Stomach (tissue), 9 donors: ENCODE data around the gene IL4. TPM values are rescaled to one million over a fixed set of nuclear protein-coding genes. Genes with fewer than 3 reads are reported as not detected.

Source experiments
- DNase-seq, 2 donors: peaks; one replicate each; pipeline versions ENCODE4 v3.0.0 to v3.0.0-alpha.2; 2013 to 2019
- H3K27ac ChIP-seq, 5 donors: fragments of 200-600 bp in 4 of 5; sonication (generic) in 4 of 5; one replicate each; pipeline ENCODE4 v1.5.1; 2013 to 2019; ENCODE audit warnings: mild to moderate bottlenecking in 1 of 5, moderate library complexity in 1 of 5
- H3K27me3 ChIP-seq, 3 donors: fragments of 200-600 bp; sonication (generic); one replicate each; pipeline ENCODE4 v1.5.1; 2017 to 2019; ENCODE audit warnings: mixed run types in 1 of 3
- H3K36me3 ChIP-seq, 4 donors: fragments of 200-600 bp; sonication (generic); 1 replicate in 3 of 4; 2 replicates in 1 of 4; pipeline ENCODE4 v1.5.1; 2016 to 2019
- H3K4me1 ChIP-seq, 4 donors: fragments of 200-600 bp; sonication (generic); one replicate each; pipeline ENCODE4 v1.5.1; 2016 to 2019
- H3K4me3 ChIP-seq, 4 donors: fragments of 200-600 bp; sonication (generic) in 3 of 4; one replicate each; pipeline ENCODE4 v1.5.1; 2016 to 2019; ENCODE audit warnings: mild to moderate bottlenecking in 1 of 4
- H3K9me3 ChIP-seq, 4 donors: fragments of 200-600 bp; sonication (generic); one replicate each; pipeline ENCODE4 v1.5.1; 2016 to 2019
- EP300 ChIP-seq: sonication (generic); formaldehyde crosslinking; IDR thresholded peaks from one replicate; pipeline ENCODE4 v1.6.1; 2017; ENCODE audit warnings: antibody characterized with exemption
- POLR2A ChIP-seq, 4 donors: fragments of 450-650 bp; IDR thresholded peaks; one replicate each; pipeline ENCODE4 v1.6.1; 2016; ENCODE audit warnings: antibody characterized with exemption in 4 of 4, control low read depth in 2 of 4, mild to moderate bottlenecking in 1 of 4, moderate library complexity in 1 of 4
- POLR2AphosphoS5 ChIP-seq, 3 donors: sonication (generic); formaldehyde crosslinking; IDR thresholded peaks; one replicate each; pipeline ENCODE4 v1.6.1; 2016; ENCODE audit warnings: antibody characterized with exemption in 3 of 3
- WGBS, 5 donors: extraction: QIAGEN DNeasy Blood & Tissue Kit in 3 of 5; methylation state at CpG; one replicate each; pipeline versions ENCODE4 v1.1.5 to v1.1.7; 2013 to 2018; 5-methylcytosine and 5-hydroxymethylcytosine counted together
- intact Hi-C: fragments of 100-400 bp; cut with DNase I; formaldehyde crosslinking; loops from one replicate; pipeline ENCODE4 v1.15.1; 2023; ENCODE audit warnings: low total_unique reads
- polyA plus RNA-seq, 3 donors: library from polyadenylated mRNA; stranded (reverse); fragments of 200-250 nt; gene quantifications; one replicate each; pipeline ENCODE4 v1.2.3, GENCODE V29; 2013
- total RNA-seq, 5 donors: library from RNA; depleted of rRNA; stranded (reverse); fragments of >200 nt; gene quantifications; one replicate each; pipeline versions ENCODE4 v1.1.0 to v1.2.3, GENCODE V29; 2014 to 2016
- TF ChIP-seq, protein P1 (sequence below), 7 experiments: fragments of 450-650 bp in 4 of 7; fragments of 200-600 bp in 3 of 7; sonication (generic) in 3 of 7; IDR thresholded peaks; one replicate each; pipeline ENCODE4 v1.5.1; 2016 to 2019; ENCODE audit warnings: antibody characterized with exemption in 7 of 7, control low read depth in 2 of 7, mild to moderate bottlenecking in 1 of 7
- donor health status: healthy with polysubstance abuse.
- donor health status: Bipolar disorder and iron deficiency.
- donor health status: healthy.

The IL4 gene
- total and polyA plus RNA-seq, 8 donors, result not detected

- Histone ChIP-seq H3K27ac (no peak overlapping the region), H3K4me1 (peaks cover 0 to 4% (median under 1%) of the 10 kb centered on the region in 4 donors), H3K27me3 (no peaks in the 10 kb centered on the region), H3K36me3 (peaks cover 39 to 74% (median 71%) of the 10 kb centered on the region in 4 donors), H3K4me3 (no peak overlapping the region), H3K9me3 (no peaks in the 10 kb centered on the region)
- no peak for DNase-seq
- intact Hi-C loops, result no loop called here
- 83 to 96% (median 87%) methylated on average over 3 of the region's 3 CpGs for WGBS, 5 donors
- TF ChIP-seq, protein P1, sequence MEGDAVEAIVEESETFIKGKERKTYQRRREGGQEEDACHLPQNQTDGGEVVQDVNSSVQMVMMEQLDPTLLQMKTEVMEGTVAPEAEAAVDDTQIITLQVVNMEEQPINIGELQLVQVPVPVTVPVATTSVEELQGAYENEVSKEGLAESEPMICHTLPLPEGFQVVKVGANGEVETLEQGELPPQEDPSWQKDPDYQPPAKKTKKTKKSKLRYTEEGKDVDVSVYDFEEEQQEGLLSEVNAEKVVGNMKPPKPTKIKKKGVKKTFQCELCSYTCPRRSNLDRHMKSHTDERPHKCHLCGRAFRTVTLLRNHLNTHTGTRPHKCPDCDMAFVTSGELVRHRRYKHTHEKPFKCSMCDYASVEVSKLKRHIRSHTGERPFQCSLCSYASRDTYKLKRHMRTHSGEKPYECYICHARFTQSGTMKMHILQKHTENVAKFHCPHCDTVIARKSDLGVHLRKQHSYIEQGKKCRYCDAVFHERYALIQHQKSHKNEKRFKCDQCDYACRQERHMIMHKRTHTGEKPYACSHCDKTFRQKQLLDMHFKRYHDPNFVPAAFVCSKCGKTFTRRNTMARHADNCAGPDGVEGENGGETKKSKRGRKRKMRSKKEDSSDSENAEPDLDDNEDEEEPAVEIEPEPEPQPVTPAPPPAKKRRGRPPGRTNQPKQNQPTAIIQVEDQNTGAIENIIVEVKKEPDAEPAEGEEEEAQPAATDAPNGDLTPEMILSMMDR (IDR thresholded peaks at IDR 0.05), result no peak
- no peak for TF ChIP-seq EP300
- TF ChIP-seq POLR2A (IDR thresholded peaks at IDR 0.05), result no peak
- no peak for TF ChIP-seq POLR2AphosphoS5 (IDR thresholded peaks at IDR 0.05)
These were observed 32.5 kb upstream of the IL4 start for GRCh38 chr5:132641241-132641723.

- Histone ChIP-seq H3K27me3 (no peaks in the 10 kb centered on the region), H3K27ac (no peak overlapping the region), H3K36me3 (peaks cover 39 to 69% (median 66%) of the 10 kb centered on the region in 4 donors), H3K4me1 (peaks cover 0 to 6% (median 2%) of the 10 kb centered on the region in 4 donors), H3K4me3 (no peak overlapping the region), H3K9me3 (no peaks in the 10 kb centered on the region)
- 94 to 98% (median 96%) methylated on average over 3 of the region's 3 CpGs for WGBS, 5 donors
- no peak for TF ChIP-seq POLR2AphosphoS5 (IDR thresholded peaks at IDR 0.05)
- no peak for TF ChIP-seq POLR2A (IDR thresholded peaks at IDR 0.05)
- no peak for TF ChIP-seq EP300
- TF ChIP-seq, protein P1 (IDR thresholded peaks at IDR 0.05), result no peak
- intact Hi-C loops, result no loop called here
- no peak for DNase-seq
These were observed 31.9 kb upstream of the IL4 start for GRCh38 chr5:132641841-132642240.

GRCh38 chr5:132644177-132644576, 29.6 kb upstream of the IL4 start:
- DNase-seq, result no peak
- TF ChIP-seq EP300 (no peak), POLR2A (IDR thresholded peaks at IDR 0.05) (no peak), POLR2AphosphoS5 (IDR thresholded peaks at IDR 0.05) (no peak)
- TF ChIP-seq, protein P1 (IDR thresholded peaks at IDR 0.05), result no peak
- peaks cover 0 to 18% (median 5%) of the 10 kb centered on the region in 4 donors for H3K9me3 ChIP-seq
- H3K27me3 ChIP-seq, result no peaks in the 10 kb centered on the region
- no peak overlapping the region for H3K4me3 ChIP-seq
- peaks cover 18 to 46% (median 42%) of the 10 kb centered on the region in 4 donors for H3K36me3 ChIP-seq
- intact Hi-C loops, result no loop called here
- H3K27ac ChIP-seq, result no peak overlapping the region
- peaks cover 0 to 12% (median 6%) of the 10 kb centered on the region in 4 donors for H3K4me1 ChIP-seq

DNA sequence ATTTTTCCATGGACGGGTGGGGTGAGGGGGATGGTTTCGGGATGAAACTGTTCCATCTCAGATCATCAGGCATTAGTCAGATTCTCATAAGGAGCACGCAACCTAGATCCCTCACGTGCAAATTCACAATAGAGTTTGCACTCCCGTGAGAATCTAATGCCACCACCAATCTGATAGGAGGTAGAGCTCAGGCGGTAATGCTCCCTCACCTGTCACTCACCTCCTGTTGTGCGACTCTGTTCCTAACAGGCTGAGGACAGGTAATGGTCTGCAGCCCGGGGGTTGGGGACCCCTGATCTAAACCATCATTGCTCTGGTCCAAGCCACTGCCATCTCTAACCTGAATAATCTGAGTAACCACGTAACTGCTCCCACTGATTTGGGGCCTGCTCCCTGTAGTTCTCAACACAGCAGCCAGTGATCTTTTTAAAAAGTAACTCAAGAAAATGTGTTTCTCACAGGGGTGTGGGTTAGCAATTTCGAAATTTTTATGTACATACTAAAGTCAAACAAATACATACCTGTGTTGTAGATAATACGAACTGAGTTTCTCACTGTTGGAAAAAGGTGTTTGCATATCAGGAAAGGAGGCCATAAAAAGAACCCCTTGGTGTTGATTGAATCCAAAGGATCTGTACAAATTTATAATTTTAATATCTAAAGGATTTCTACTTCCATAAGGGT, 27.1 kb upstream of the IL4 start:
- no peaks in the 10 kb centered on the region for H3K27me3 ChIP-seq
- TF ChIP-seq, protein P1 (IDR thresholded peaks at IDR 0.05), result peak in 1 of 7 experiments; percentile 13
- no peak for TF ChIP-seq POLR2AphosphoS5 (IDR thresholded peaks at IDR 0.05)
- DNase-seq, result peak in 1 of 2 donors; percentile 55
- H3K36me3 ChIP-seq, result peaks cover 9 to 20% (median 17%) of the 10 kb centered on the region in 4 donors
- WGBS, 5 donors, result 41 to 68% (median 51%) methylated on average over 11 of the region's 11 CpGs
- intact Hi-C loops, result no loop called here
- H3K4me3 ChIP-seq, result no peak overlapping the region
- H3K4me1 ChIP-seq, result peaks cover 0 to 12% (median 6%) of the 10 kb centered on the region in 4 donors
- peaks cover 0 to 18% (median 5%) of the 10 kb centered on the region in 4 donors for H3K9me3 ChIP-seq
- peak overlapping the region; percentile 53 to 78 (median 62) for H3K27ac ChIP-seq
